Measurements from ENCODE around the gene FFAR1.

Gene FFAR1

GRCh38 chr19:35395382-35396199 lies 47.9 kb downstream of the FFAR1 start:
- no peak for DNase-seq

GRCh38 chr19:35396240-35396885 lies 48.7 kb downstream of the FFAR1 start:
- DNase-seq = no peak

- DNase-seq = no peak
Observed at GRCh38 chr19:35397064-35397463, 49.4 kb downstream of the FFAR1 start.
